Urothelium cell line (cell line): ENCODE results near the gene LRRC74B.

Source experiments
- DNase-seq: peaks from one replicate; pipeline ENCODE4 v3.0.0; 2011; ENCODE audit warnings: low spot score, mixed read lengths
- FAIRE-seq: peaks from 2 replicates; lab custom pipeline; 2011; peaks lifted over from hg19 to GRCh38; lab: Jason Lieb, UNC

Gene LRRC74B

DNA sequence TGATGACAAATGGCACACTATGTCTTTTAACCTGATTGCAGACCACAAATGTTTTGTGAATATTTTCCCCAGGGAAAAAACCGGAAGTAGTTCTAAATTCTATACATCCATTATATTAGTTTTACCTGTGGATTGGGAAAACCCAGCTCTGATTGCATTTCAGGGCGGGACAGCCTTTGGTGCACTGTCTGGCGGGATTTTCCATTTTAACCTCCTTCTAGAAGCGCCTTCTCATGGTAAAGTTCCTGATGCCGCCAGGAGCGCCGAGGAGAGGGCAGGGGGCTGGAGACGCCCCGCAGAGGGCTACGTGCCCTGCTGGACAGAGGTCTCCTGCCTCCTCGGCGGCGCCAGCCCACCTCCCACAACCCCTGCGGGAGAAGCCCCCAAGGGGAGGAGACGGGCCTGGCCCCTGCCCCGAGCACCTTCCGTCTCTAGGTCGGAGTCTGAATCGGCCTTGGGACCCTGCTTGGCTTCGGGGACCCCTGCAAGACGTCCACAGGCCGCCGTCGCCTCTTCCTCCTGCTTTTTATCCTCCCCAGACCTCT is 32.0 kb upstream of the LRRC74B start:
- FAIRE-seq (peak; percentile 56), DNase-seq (no peak)

DNA sequence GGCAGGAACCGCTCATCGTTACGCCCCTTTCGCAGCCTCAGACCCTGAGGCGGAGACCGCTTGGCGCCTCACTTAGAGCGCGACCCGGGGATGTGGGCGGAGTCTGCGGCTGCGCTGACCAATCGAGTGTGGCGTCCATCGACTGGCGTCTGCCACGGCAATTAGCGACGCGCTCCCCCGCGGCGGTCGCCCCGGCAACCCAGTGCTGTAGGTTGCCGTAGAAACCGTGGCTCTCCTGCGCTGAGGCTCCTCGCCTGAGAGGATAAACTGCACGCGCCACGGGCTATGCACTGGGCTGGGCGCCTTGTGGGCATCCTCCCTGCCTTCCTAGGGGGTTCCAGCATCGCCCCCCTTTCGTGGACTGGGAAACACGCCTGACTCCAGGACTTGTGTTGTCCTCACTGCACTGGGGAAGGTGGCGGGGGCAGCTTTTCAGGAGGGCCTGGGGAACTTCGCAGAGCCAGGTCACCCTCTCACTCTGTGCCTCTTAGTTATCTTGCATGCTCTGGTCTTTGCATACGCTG is 31.5 kb upstream of the LRRC74B start:
- DNase-seq (peak; percentile 96), FAIRE-seq (peak; percentile 98)

DNA sequence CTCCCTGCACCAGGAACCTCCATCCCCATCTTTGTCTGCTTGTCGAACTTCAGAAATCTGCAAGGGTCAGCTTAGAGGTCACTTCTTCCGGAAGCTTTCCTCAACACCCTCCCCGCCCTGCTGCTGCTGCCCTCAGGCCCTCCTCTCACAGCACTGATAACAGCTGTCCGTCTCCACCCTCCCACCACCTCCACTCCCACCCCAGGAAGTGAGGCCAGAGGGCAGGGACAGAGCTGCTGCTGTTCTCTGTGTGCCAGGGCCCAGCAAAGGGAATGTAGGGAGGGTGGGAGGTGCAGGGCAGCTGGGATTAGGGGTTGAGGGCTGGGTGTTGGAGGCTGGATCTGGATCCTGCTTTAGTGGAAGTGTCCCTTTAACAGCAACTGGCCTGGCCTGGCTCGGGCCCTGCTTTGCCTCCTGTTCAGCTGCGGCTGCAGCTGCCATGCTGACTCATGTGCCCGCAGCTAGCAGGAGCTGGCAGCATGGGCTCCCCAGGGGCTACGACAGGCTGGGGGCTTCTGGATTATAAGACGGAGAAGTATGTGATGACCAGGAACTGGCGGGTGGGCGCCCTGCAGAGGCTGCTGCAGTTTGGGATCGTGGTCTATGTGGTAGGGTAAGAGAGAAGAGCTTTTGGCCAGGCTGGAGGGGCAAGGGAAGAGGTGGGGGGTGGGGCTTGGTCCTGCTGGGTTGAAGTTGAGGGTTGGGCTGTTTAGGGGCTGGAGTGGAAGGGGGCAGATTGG is 30.9 kb upstream of the LRRC74B start, which contains the start of gene P2RX6:
P2RX6 (plus strand) TSS at position 440 of the 740 bp plus-strand sequence; CDS start at position 450, 10 bp downstream.
- DNase-seq, result peak; percentile 36
- peak; percentile 99 for FAIRE-seq

DNA sequence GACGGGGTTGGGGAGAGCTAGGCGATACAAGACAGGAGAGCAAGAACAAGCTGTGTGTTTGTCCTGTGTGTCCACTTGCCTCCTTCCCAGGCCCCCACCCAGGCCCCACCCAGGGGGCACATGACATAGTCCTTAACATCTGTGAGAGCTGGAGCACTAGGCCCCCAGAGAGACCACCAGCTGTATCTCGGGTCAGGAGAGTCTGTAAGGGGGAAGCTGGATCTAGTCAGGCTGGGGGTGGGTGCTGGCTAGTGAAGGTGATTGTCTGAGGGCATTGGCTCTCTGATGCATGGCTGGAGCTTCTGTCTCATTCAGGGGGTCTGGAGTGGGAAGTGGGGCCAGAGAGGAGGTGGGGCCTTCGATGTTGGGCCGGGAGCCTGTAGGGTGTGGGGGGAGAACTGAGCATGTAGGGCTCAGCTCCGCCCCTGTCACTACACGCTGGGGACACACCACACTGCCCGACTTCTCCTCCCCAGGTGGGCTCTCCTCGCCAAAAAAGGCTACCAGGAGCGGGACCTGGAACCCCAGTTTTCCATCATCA is 30.2 kb upstream of the LRRC74B start:
- no peak for FAIRE-seq

DNA sequence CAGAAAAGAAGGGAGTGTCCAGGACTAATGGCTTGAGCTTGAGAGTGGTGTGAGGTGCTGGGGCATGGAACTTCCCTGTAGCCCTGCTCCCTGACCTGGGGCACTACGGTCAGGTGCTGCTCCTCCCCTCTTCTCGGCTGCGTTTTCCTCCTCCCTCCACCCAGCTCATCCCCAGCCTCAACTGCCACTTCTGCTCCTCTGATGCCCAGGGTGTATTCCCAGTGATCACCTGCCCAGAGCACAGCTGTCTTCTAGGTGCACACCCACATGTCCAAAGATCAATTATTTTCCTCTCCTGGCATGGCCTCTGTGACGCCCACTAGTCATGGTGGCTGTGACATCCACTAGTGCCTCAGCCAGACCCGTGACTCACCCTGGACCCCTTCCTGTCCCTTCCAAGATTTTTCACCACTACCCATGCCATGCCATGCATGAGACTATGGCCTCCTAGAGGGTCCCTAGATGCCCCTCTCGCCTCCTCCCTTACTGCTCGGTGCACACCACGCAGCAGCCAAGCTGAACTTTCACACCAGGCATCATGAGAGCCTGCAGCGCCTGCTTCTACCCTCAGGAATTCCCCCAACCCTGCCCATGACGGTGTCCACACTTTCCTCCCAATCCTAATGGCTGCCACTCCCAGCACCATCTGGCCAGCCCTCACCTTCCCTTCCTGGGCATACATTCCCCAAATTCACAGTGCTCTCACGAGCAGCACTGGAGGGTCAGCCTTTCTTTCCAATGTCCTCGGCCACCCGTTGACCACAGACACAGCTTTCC is 28.9 kb upstream of the LRRC74B start:
- DNase-seq (no peak), FAIRE-seq (no peak)

More for the DNA sequence above, 30.2 kb upstream of the LRRC74B start:
- DNase-seq, result no peak

DNA sequence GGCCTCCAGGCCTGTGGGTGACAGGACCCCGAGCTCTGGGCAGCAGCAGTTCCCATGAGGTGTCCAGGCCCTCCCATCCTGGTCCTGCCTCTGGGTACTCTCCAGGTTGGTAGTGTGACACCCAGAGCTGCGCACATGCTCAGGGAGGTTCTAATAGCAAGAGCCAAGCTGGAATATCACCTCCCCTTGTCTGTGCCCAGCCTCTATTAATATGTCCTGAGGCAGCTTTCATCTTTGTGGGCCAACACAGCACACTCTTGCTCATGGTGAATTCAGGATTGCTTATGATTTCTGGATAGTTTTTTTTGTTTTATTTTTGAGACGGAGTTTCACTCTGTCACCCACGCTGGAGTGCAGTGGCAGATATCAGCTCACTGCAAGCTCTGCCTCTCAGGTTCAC is 27.4 kb upstream of the LRRC74B start:
- DNase-seq (no peak), FAIRE-seq (no peak)

DNA sequence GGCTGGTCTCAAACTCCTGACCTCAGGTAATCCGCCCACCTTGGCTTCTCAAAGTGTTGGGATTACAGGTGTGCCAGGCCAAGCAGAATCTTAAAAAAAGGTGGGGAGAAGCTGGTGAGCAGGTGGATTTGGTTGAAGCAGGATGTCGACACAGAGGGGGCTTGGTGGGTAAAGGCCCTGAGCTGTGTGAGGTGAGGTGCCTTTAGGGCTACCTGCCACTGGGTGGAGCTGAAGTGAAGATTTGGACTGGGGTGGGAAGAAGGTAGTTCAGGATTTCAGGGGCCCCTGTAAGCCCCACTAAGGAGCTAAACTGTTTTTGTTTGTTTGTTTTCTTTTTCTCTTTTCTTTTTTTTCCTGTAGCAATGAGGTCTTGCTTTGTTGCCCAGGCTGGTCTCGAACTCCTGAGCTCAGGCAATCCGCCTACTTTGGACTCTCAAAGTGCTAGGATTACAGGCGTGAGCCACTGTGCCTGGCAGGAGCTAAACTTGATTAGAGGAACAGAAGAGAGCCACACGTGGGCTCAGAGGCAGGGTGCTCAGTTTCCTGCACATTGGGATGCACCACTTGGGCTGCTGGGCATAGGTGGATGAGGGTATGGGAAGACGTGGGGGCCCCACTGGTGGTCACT is 24.8 kb upstream of the LRRC74B start:
- FAIRE-seq, result no peak
- DNase-seq, result peak; percentile 48

DNA sequence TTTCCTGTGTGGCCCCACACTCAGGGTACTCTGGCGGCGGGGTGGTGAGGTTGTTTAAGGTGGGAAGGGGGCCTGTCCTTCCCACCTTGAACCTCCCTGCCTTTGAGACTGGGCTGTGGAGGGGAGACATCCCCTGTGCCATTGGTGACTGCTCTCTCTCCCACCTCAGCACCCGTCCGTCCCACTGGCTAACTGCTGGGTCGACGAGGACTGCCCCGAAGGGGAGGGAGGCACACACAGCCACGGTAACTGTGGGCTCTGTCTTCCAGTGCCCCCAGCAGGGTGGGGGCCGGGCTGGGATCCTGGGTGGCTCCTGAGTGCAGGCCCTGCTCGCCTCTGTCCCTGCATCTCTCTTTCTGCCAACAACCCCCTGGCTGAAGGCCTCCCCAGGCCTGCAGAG is 23.2 kb upstream of the LRRC74B start:
- FAIRE-seq, result no peak
- DNase-seq, result no peak

DNA sequence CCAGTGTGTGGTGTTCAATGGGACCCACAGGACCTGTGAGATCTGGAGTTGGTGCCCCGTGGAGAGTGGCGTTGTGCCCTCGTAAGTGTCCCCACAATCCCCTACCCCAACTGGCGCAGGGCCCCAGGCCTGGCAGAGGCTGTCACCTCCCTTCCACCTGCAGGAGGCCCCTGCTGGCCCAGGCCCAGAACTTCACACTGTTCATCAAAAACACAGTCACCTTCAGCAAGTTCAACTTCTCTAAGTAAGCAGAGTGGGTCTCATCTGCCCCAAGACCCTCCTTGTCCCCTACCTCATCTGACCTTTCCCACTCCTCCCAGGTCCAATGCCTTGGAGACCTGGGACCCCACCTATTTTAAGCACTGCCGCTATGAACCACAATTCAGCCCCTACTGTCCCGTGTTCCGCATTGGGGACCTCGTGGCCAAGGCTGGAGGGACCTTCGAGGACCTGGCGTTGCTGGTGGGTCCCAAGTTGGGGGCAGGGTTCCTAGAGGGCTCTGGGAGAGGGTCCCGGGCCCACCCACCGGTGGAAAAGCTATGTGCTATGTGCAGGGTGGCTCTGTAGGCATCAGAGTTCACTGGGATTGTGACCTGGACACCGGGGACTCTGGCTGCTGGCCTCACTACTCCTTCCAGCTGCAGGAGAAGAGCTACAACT is 22.7 kb upstream of the LRRC74B start:
- no peak for DNase-seq
- no peak for FAIRE-seq

DNA sequence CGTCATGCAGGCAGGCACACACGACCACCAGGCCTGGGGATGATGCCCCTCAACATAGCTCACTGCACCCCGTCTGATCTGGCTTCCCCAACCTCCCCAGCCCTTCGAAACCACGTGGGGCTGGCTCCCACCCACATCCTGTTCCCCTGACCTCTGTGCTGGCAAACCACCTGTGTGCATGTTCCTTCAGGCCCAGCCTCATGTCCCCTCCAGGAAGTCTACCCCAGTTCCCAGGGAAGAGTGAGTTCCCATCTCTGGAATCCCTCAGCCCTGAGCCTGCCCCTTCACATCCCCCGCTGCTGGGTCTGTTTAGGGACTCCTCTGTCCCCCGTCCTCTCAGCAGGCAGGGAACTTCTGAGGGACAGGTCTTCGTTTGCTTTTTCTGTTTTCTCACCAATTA is 20.5 kb upstream of the LRRC74B start:
- DNase-seq (no peak), FAIRE-seq (no peak)

DNA sequence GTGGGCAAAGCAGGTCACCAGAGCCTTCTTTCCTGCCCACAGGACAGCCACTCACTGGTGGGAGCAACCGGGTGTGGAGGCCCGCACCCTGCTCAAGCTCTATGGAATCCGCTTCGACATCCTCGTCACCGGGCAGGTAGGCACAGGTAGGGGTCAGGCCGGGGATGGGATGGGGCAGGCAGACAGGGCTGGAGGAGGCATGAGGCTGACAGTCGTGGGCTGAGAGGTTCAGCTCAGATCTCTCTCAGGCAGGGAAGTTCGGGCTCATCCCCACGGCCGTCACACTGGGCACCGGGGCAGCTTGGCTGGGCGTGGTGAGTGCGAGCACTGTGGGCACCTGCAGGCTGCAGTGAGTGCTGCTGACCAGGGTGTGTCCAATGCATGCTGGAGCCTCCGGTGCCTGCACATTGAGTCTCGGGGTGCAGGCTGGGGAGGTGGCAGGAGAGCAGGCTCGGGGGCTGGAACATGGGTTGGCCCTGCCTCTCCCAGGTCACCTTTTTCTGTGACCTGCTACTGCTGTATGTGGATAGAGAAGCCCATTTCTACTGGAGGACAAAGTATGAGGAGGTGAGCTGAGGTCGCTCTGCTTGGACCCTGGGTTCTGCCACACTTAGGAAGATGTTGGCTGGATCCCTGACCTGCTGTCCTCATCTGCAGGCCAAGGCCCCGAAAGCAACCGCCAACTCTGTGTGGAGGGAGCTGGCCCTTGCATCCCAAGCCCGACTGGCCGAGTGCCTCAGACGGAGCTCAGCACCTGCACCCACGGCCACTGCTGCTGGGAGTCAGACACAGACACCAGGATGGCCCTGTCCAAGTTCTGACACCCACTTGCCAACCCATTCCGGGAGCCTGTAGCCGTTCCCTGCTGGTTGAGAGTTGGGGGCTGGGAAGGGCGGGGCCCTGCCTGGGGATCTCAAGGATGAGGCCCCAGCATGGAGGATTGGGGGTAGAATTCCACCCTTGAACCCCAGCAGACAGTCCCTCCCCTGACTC is 19.7 kb upstream of the LRRC74B start:
- DNase-seq (no peak), FAIRE-seq (peak; percentile 86)

DNA sequence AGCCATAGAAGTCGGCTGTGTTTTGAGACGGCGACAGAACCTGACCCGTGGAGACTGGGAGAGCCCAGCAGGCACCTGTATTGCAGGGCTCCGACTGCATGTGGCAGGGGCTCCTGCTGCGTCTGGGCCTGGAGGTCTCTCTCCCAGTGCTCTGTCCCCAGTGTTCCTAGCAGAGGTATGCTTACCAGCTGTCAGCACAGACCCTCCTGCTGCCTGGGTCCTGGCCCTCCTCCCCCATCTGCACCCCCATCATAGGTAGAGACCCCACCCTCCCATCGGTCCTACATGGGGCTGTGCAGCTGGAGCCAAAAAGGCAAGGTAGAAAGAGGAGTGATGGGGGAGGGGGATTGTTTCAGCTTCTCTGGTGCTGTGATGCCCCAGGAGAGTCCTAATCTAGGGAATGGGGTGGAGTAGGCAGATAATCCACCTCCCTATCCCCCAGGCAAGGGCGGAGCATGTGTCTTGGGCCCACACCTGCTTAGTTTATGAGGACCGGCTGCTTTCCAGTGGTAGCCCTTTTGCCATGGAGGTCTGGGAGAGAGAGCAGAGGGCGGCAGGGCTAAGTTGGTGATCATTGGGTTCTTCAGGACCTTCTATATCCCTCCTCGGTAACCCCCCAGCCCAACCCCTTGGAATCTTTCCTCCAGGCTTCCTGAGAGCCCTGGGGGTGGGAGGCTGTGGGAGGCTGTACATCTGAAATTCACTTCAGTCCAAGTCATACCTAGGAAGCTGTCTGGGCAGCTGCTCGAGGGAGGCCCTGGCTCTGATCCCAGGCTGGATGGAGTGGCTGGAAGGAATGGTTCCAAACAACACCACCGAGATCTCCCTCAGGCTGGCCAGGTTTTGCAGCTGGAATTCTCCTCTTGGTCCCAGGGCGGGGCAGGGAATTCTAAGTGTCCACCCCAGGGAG is 18.7 kb upstream of the LRRC74B start:
- no peak for DNase-seq
- peak; percentile 40 for FAIRE-seq

DNA sequence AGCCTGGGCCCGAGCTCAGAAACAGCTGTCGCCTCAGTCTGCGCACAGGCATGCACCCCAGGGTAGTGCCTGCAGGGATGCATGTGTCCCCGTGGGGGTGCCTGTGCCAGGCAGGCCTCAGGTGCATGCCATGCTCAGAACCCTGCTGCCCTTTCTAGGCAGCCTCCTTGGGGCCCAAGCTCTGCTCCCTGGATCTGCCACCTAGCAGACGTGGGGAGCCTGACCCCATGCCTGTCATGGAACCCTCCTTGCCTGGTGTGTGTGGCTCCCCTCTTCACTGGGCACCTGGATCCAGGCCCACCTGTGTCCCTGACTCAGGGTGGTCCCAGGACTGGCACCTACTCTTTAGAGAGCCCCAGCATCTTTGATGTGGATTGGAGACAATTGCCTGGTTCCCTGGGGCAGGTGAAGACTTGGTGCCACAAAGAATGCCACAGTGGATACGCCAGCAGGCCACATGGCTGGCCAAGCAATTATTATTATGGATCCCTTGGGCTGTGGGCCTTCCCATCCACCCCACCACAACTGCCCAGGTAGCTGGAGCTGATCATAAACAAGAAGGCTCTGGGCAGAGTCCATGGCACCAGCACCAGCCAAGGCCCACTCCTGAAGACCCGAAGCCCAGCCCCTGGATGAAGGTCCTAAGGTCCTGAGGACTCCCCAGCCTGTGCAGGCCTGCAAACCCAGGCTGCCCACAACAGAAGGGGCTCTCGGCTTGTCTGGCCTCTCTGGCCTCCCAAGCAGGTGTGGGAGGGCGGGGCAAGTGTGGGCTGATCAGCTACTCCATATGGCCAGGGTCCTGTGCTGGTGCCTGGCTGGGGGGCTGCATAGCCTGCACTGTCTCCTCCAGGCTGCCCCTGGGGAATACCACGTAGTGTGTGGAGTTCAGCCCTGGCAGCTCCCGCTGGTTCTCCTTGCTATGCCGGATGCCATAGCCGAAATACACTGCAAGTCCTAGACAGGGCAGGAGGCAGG is 17.2 kb upstream of the LRRC74B start:
- FAIRE-seq (peak; percentile 20), DNase-seq (no peak)

DNA sequence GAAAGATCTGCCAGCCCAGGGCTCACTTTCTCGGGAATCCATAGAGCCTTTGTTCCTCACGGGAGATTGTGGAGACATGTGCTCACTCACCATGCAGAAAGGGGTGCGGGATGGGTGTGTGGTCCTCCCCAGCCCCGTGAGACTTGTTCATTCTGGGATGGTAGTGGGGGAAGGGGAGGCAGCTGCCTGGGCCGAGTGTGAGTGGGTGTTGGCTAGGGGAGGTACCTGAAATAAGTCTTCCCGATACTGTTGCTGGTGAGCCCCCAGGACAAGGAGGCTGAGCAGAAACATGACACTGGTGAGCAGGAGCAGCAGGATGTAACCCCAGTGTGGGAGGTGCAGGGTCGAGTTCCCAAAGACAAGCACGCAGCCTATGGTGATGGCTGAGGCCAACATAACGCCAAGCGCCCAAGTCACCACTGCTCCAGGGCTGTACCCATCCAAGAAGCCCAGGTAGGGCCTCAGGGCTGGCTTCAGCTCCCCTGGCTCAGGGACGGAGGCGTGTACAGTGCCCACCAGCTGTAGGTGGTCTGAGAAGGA is 16.2 kb upstream of the LRRC74B start:
- DNase-seq (no peak), FAIRE-seq (peak; percentile 35)

DNA sequence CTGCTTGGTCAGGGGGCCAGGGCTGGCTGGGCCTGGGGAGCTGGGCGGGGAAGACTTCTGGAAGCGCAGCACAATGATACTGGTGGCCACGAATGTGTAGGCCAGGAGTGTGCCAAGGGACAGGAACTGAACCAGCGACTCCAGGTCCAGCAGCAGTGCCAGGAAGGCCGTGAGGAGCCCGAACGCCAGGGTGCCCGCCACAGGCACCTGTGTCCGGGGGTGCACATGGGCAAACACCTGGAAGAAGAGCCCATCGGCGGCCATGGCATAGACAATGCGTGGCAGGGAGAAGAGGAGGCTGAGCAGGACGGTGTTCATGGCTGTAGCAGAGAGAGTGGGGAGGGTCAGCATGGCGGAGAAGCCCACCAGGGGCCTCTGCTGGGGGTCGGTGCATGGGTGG is 15.7 kb upstream of the LRRC74B start:
- no peak for DNase-seq
- no peak for FAIRE-seq

DNA sequence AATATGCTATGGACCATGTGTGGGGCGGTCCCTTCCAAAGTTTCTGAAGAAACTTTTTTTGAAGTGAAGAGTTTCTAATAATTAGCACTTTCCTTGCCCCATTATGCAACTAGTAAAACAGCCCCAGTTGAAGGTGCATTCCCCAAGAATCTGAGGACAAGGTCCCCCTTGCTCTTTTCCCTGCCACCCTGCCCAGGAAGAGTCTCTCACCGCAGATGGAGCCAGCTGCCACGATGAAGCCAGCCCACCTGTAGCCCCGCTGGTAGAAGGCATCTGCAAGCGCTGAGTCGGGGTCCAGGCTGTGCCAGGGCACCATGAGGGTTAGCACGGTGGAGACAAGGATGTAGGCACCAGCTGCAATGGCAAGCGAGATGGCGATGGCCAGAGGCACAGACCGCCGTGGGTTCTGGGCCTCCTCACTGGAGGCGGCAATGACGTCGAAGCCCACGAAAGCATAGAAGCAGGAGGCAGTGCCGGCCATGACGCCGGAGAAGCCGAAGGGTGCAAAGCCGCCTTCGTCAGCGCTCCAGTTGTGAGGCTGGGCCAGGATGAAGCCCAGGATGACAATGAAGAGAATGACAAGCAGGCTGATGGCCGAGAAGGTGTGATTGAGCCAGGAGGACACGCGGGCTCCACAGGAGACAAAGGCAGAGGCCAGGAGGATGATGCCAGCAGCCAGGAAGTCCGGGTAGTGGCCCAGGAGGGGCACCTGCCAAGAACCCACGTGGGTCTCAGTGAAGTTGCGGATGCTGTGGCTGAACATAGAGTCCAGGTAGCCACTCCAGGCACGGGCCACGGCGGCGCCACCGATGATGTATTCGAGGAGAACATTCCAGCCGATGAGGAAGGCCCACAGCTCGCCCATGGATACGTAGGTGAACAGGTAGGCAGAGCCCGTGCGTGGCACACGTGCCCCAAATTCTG is 14.9 kb upstream of the LRRC74B start:
- DNase-seq (no peak), FAIRE-seq (no peak)
